GM19468 (cell line): ENCODE results near the gene SLC38A10.

Experiments used
- ATAC-seq: cut with Tn5 transposase; IDR thresholded peaks from one replicate; pipeline ENCODE4 v1.9.1; 2021; ENCODE audit warnings: mild to moderate bottlenecking, moderate library complexity, moderate number of reproducible peaks; ENCODE audit not compliant: unreplicated experiment; ENCODE audit errors: extremely low read depth

Gene SLC38A10

GRCh38 chr17:81221842-81222619 is 73.1 kb downstream of the SLC38A10 start:
- no peak for ATAC-seq

DNA sequence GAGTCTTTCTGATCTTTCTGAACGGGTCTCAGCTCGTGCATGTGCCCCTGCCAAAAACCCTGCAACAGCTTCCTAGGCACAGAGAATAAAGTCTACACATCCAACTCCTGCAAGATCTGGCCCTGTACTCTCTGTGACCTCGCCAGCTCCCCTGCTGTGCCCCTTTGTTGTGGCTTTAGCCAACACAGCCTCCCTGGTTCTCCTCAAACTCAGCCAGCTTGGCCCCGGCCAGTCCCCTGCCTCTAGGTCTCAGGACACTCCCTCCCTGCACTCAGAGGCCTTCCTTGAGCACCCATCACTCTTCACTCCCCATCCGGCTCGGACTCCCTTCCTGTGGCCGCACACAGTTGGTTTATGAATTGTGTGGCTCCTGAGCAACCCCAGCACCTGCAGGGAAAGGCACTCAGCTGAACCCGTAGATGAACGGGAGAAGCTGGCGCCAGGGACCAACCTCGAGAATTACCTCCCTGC is 73.7 kb downstream of the SLC38A10 start:
- no peak for ATAC-seq

DNA sequence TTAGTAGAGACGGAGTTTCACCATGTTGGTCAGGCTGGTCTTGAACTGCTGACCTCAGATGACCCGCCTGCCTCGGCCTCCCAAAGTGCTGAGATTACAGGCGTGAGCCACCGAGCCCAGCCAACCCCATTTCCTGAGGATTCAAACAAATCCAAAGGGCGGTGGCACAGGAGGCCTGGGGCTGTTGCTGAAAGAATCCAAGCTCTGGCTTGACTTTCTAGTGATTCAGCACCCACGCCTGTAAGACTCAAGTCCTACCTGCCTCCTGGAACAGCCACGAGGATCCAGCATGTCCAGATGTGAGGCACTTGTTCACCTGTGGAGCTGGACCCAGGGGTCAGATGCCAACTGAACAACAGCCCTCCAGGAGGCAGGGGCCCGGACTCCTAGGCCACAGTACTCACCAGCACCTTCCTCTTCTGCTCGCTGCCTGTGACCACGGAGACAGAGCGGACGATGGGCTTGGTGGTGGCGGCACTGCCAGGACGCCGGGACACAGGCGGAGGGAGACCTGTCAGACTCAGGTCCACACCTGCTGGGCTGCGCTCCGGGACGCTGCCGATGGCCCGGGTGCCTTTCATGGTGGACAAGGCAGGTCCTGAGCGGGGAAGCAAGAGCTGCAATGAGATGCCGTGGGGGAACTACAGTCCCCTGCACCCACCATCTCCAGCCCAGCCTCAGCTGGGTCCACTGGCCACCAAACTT is 75.5 kb downstream of the SLC38A10 start:
- ATAC-seq: no peak

DNA sequence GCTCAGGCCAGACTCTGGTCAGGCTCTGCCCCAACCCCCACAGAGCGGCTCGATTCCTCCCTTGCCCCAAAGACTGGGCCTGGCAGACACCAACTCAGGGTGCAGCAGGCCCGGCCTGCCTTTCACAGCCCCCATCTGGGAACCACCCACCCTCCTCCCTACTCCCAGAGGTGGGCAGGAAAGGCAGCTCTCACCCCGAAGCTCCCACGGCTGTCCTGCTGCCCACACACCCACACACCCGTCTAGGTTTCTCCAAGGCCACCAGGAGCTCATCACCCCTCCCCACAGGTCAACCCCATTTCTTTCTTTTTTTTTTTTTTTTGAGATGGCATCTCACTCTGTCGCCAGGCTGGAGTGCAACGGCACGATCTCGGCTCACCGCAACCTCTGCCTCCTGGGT is 76.1 kb downstream of the SLC38A10 start:
- no peak for ATAC-seq

DNA sequence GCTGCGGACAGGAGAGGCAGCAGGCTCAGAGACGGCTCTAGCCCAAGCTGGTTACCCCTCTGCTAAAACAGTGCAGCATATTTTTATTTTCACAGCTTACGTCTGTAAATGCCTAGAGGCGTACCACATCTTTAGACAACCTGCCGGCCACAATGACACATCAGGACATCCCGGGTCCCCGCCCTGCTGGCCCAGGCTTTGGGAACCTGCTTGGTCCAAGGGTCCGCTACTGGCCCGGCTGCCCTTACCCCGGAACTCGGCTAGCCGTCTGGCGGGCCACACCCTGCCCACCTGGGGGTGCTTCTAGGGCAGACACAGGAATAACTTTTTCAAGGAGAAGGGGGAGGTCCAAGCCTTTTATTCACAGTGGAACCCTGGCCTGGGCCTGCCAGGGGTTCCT is 76.6 kb downstream of the SLC38A10 start:
- ATAC-seq: no peak

DNA sequence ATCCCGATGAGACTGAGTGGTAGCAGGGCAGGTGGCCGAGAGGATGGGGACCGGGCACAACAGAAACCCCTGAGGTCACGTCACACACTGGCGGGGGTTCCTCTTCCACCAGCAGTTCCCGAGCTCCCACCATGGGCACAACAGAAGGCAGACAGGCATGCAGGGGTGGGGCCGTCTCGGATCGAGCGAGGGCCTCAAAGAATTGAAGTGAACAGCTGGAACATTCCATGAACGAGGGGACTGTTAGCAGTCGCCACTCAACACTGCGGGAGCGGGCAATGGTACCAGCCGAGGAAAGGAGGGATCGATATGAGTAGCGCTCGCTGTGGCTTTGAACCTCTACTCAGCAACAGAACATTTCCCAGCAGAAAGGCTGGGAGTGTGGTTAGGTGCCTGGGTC is 77.6 kb downstream of the SLC38A10 start:
- ATAC-seq: no peak

DNA sequence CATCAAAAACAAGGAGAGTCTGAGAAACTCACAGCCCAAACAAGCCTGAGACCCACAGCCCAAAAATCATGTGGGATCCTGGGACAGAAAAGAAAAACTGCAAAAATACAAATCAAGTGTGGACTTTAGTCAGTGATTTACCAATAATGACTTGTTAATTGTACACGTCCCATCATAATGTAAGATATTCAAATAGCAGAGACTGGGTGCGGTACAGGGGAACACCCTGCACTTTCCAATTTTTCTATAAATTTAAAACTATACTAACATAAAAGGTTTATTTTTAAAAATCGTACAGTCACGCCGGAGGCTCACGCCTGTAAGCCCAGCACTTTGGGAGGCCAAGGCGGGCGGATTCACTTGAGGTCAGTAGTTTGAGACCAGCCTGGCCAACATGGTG is 81.1 kb downstream of the SLC38A10 start:
- ATAC-seq: no peak

DNA sequence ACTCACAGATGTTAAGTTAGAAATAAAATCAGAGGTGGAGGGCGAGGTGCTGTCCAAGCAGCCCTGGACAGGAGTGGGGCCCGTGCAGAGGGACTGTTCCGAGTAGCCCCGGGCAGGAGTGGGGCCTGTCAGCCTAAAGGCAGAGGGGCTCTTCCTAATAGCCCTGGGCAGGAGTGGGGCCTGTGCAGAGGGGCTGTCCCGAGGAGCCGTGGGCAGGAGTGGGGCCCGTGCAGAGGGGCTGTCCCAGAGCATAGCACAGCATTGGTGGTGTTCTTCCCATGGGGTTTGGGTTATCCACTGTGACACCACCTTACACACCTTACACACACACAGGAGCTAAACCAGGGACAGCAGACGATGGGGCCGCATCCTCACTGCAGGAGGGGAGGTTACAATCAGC is 82.7 kb downstream of the SLC38A10 start:
- ATAC-seq: no peak

- ATAC-seq: no peak
These were observed 84.2 kb downstream of the SLC38A10 start for GRCh38 chr17:81210868-81211267.

- no peak for ATAC-seq
These were observed 84.6 kb downstream of the SLC38A10 start for GRCh38 chr17:81210466-81210865.

DNA sequence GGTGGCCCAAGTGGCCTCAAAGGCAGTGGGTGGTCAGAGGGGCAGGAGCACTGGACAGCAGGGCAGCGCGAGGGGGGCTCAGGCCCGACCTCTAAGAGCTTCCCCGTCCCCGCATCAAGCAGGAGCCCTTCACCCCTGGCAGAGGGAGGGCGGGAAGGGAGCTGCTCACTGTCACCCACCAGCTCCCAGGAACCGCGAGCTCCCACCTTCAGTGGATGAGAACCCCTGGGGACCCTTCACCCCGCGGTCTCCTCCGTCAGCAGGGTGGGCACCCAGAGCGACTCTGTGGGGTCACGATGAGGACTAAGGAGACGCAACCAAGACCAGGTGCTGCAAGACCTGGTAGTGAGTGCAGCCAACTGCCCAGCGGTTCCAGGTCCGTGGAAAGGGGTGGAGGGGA is 86.0 kb downstream of the SLC38A10 start:
- no peak for ATAC-seq

DNA sequence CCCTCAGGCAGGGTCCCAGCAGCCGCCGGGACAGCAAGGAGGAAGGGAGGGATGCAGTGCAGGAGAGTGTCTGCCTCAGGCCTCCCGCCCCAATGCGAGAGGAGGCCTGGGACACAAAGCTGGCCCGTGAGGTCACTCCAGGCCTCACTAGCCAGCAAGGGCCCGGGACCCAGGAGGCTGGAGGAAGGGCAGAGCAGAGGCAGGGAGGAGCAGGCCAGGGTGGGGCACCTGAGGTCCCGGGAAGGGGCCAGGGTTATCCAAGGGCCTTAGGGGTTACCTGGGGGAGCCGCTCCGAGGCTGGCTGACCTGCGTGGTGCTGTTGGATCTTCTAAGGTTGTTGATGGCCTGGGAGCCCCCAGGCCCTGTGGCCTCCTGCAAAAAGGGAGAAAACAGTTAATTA is 86.5 kb downstream of the SLC38A10 start:
- ATAC-seq: no peak

DNA sequence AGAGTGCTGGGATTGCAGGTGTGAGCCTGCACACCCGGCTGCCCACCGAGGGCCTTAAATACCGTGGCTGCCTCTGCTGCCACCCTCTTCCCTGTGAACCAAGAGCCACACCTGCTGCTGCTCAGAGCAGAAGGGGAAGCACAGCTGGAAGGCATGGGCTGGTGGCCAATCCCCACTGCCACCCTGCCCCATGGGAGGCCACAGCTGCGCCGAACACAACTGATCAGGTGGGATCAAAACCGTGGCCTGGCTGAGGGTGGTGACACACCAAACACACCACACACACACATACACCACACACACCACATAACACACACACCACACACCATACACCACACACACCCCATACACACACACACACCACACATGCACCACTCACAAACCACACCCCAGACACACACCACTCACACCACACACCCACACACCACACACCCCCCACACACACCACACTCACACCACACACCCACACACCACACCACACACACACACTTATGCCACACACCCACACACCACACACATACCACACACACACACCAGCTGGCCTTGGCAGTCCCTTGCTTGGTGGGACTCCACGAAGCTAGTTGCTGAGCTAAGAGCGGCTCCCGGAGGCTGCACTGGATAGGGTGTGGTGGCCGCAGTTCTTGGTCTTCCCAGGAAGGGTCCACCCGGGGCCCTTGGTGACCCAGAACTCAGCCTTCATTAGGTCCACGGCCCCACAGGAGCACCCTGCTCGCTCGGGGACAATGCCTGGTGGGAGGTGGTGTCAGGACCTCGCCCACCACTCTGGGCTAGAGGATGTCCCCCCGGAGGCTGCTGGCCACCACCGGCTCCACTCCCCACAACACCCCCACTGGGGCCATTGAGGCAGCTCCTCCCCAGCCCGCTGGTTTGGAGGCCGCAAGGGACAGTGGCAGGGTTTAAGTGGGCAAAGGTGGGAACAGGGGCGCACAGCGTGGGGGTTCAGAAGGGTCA is 87.2 kb downstream of the SLC38A10 start:
- no peak for ATAC-seq

GRCh38 chr17:81206657-81207056 is 88.5 kb downstream of the SLC38A10 start:
- no peak for ATAC-seq

GRCh38 chr17:81206166-81206565 is 88.9 kb downstream of the SLC38A10 start:
- no peak for ATAC-seq

- no peak for ATAC-seq
These were observed 90.5 kb downstream of the SLC38A10 start for GRCh38 chr17:81204578-81204977.

DNA sequence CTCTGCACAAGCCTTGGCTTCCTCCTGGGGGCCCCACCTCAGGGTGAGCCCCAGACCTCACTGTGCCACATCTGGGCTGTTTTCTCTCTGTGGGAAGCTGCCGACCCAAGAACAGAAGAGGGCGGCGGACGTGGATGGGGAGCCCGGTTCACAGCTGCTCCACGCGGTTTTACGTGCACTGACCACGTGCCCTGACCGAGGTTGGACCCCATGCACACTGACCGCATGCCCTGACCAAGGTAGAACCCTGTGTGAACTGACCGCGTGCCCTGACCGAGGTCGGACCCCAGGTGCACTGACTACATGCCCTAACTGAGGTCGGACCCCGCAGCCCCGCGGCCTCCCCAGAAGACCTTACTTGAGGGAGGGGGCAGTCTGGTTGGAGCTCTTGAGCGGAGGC is 92.0 kb downstream of the SLC38A10 start:
- ATAC-seq: no peak

- no peak for ATAC-seq
These were observed 92.8 kb downstream of the SLC38A10 start for GRCh38 chr17:81202318-81202717.

- ATAC-seq: no peak
These were observed 94.2 kb downstream of the SLC38A10 start for GRCh38 chr17:81200695-81201580.

GRCh38 chr17:81200201-81200600 is 94.9 kb downstream of the SLC38A10 start:
- no peak for ATAC-seq
